Neuron (in vitro differentiated cells): ENCODE data around the gene ZFP42.

ENCODE experiments used
- H2AFZ ChIP-seq: one replicate; pipeline ENCODE4 v1.6.1; 2013; ENCODE audit warnings: low read depth, mild to moderate bottlenecking, inconsistent platforms, low read length, moderate library complexity
- H3K27me3 ChIP-seq: one replicate; pipeline ENCODE4 v1.6.1; 2013; ENCODE audit warnings: low read length; ENCODE audit not compliant: insufficient read depth
- H3K36me3 ChIP-seq: one replicate; pipeline ENCODE4 v1.6.1; 2013; ENCODE audit warnings: low read length; ENCODE audit not compliant: insufficient read depth
- H3K4me1 ChIP-seq: one replicate; pipeline ENCODE4 v1.6.1; 2013; ENCODE audit warnings: low read length; ENCODE audit not compliant: insufficient read depth
- H3K4me3 ChIP-seq: 2 replicates; pipeline ENCODE4 v1.5.1; 2013; ENCODE audit warnings: mild to moderate bottlenecking, low read length, moderate library complexity
- H3K9me3 ChIP-seq: one replicate; pipeline ENCODE4 v1.6.1; 2013; ENCODE audit warnings: low read length

The ZFP42 gene

GRCh38 chr4:188002751-188003150 lies 7.2 kb downstream of the ZFP42 start:
- no peaks in the 10 kb centered on the region for H3K27me3 ChIP-seq
- H2AFZ ChIP-seq, result no peak overlapping the region
- no peaks in the 10 kb centered on the region for H3K9me3 ChIP-seq
- no peaks in the 10 kb centered on the region for H3K4me1 ChIP-seq
- no peak overlapping the region for H3K4me3 ChIP-seq
- no peaks in the 10 kb centered on the region for H3K36me3 ChIP-seq

DNA sequence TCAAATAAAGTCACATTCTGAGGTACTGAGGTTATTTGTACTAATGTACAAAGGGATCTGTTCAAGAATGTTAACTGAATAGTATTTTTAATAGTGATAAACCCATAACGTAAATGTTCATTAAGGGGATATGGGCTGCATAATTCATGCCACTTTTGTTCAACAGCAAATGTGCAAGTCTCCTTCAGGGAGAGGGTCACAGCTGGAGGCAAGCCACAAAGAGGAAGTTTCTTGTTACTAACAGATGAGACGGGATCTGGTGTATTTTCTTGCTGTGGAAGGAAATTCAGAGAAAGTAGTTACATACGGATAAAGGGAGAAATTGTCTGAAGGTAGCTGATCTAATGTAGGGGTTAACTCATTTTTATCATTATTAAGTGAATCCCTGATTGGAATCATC lies 10.0 kb downstream of the ZFP42 start:
- Histone ChIP-seq H3K4me3 (no peak overlapping the region), H3K36me3 (no peaks in the 10 kb centered on the region), H3K4me1 (no peaks in the 10 kb centered on the region), H3K9me3 (no peaks in the 10 kb centered on the region), H3K27me3 (no peaks in the 10 kb centered on the region), H2AFZ (no peak overlapping the region)

GRCh38 chr4:188006285-188006848 lies 10.8 kb downstream of the ZFP42 start:
- Histone ChIP-seq H3K36me3 (no peaks in the 10 kb centered on the region), H2AFZ (no peak overlapping the region), H3K4me3 (no peak overlapping the region), H3K27me3 (no peaks in the 10 kb centered on the region), H3K4me1 (no peaks in the 10 kb centered on the region), H3K9me3 (no peaks in the 10 kb centered on the region)

DNA sequence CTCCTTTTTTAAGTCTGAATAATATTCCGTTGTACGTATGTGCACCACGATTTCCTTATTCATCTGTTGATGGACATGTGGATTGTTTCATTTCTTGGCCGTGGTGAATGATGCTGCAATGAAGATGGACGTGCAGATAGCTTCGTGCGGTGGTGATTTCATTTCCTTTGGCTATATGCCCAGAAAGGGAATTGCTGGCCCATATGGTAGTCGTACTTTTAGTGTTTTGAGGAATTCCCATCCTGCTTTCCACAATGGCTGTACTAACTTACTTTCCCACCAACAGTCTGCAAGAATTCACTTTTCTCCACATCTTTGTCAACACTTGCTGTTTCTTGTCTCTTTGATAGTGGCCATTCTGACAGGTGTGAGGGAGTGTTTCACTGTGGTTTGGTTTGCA lies 12.8 kb downstream of the ZFP42 start:
- Histone ChIP-seq H3K36me3 (no peaks in the 10 kb centered on the region), H2AFZ (no peak overlapping the region), H3K9me3 (no peaks in the 10 kb centered on the region), H3K27me3 (no peaks in the 10 kb centered on the region), H3K4me1 (no peaks in the 10 kb centered on the region), H3K4me3 (no peak overlapping the region)

GRCh38 chr4:188012426-188012945 lies 16.9 kb downstream of the ZFP42 start:
- no peaks in the 10 kb centered on the region for H3K9me3 ChIP-seq
- no peaks in the 10 kb centered on the region for H3K27me3 ChIP-seq
- H3K4me3 ChIP-seq, result no peak overlapping the region
- no peaks in the 10 kb centered on the region for H3K4me1 ChIP-seq
- no peaks in the 10 kb centered on the region for H3K36me3 ChIP-seq
- H2AFZ ChIP-seq, result no peak overlapping the region

GRCh38 chr4:188015025-188015940 lies 19.7 kb downstream of the ZFP42 start:
- Histone ChIP-seq H3K9me3 (no peaks in the 10 kb centered on the region), H3K4me1 (no peaks in the 10 kb centered on the region)

GRCh38 chr4:188016754-188017153 lies 21.2 kb downstream of the ZFP42 start:
- H3K4me1 ChIP-seq, result no peaks in the 10 kb centered on the region
- H2AFZ ChIP-seq, result no peak overlapping the region
- no peak overlapping the region for H3K4me3 ChIP-seq
- H3K9me3 ChIP-seq, result no peaks in the 10 kb centered on the region
- H3K27me3 ChIP-seq, result no peaks in the 10 kb centered on the region
- H3K36me3 ChIP-seq, result no peaks in the 10 kb centered on the region

More at GRCh38 chr4:188015025-188015940, 19.7 kb downstream of the ZFP42 start:
- Histone ChIP-seq H3K36me3 (no peaks in the 10 kb centered on the region), H2AFZ (no peak overlapping the region), H3K4me3 (no peak overlapping the region), H3K27me3 (no peaks in the 10 kb centered on the region)

GRCh38 chr4:188018262-188018661 lies 22.7 kb downstream of the ZFP42 start:
- Histone ChIP-seq H2AFZ (no peak overlapping the region), H3K4me3 (no peak overlapping the region), H3K4me1 (no peaks in the 10 kb centered on the region), H3K9me3 (no peaks in the 10 kb centered on the region), H3K36me3 (no peaks in the 10 kb centered on the region), H3K27me3 (no peaks in the 10 kb centered on the region)

DNA sequence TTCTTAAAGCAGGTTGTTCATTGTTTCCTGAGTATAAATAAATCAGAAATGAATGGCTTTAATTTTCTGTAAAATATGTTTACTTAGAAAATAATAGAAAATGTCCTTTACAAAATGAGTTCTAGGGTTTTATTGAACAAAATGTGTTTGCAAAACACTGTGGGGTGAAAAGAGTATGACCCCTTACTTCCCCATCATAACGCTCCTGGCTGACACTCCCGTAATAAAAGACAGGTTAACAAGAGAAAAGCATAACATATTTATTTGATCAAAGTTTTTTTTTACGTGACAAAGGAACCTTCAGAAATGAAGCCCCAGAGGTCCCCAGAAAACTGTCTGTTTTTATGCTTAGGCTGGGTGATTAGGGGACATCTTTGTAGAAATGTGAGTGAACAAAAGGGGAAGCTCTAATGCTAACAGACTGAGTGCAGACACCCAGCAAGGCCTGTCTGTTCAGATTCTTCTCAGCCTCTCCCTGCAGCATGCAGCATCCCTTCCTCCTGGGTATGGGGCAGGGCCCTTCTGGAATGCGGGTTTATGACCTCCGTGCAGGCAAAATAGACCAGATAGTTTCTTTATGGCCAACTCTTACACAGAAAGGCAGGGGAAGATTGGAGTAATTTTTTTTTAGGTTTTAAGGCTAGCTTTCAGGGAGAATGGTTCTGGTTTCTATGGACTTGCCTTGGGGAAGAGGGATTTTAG lies 26.1 kb downstream of the ZFP42 start:
- Histone ChIP-seq H3K9me3 (no peaks in the 10 kb centered on the region), H3K4me3 (no peak overlapping the region), H3K4me1 (no peaks in the 10 kb centered on the region), H2AFZ (no peak overlapping the region), H3K27me3 (no peaks in the 10 kb centered on the region), H3K36me3 (no peaks in the 10 kb centered on the region)

- no peaks in the 10 kb centered on the region for H3K9me3 ChIP-seq
- H2AFZ ChIP-seq, result no peak overlapping the region
- H3K36me3 ChIP-seq, result no peaks in the 10 kb centered on the region
- no peak overlapping the region for H3K4me3 ChIP-seq
- no peaks in the 10 kb centered on the region for H3K4me1 ChIP-seq
- no peaks in the 10 kb centered on the region for H3K27me3 ChIP-seq
Observed at GRCh38 chr4:188023682-188024081, 28.1 kb downstream of the ZFP42 start.

DNA sequence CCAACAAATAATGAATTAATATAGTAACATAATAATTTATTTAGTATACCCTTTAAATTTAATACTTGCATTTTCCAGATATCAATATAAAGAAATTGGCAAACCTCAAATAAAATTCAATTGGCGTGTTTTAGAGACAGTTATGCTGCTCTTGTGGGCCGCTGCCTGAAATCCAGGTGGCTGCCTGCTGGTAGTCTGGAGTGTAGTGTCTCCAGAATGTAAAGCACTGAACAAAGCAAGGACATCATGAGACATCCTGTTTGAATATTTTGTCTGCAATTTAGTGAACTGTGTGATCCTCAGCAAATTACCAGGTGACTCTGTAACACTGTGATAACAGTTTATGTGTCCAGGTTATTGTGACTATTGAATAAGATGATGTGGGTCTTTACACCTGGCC lies 29.9 kb downstream of the ZFP42 start:
- H3K4me1 ChIP-seq, result no peaks in the 10 kb centered on the region
- no peak overlapping the region for H3K4me3 ChIP-seq
- no peaks in the 10 kb centered on the region for H3K9me3 ChIP-seq
- no peaks in the 10 kb centered on the region for H3K27me3 ChIP-seq
- H2AFZ ChIP-seq, result no peak overlapping the region
- no peaks in the 10 kb centered on the region for H3K36me3 ChIP-seq

- Histone ChIP-seq H3K36me3 (no peaks in the 10 kb centered on the region), H3K9me3 (no peaks in the 10 kb centered on the region), H3K4me1 (peaks cover 2% of the 10 kb centered on the region), H3K27me3 (no peaks in the 10 kb centered on the region), H2AFZ (no peak overlapping the region), H3K4me3 (no peak overlapping the region)
Observed at GRCh38 chr4:188029114-188029513, 33.5 kb downstream of the ZFP42 start.

GRCh38 chr4:188030401-188030800 lies 34.8 kb downstream of the ZFP42 start:
- no peaks in the 10 kb centered on the region for H3K9me3 ChIP-seq
- no peaks in the 10 kb centered on the region for H3K36me3 ChIP-seq
- H2AFZ ChIP-seq, result no peak overlapping the region
- H3K4me1 ChIP-seq, result peaks cover 2% of the 10 kb centered on the region
- no peak overlapping the region for H3K4me3 ChIP-seq
- H3K27me3 ChIP-seq, result no peaks in the 10 kb centered on the region
